GM12864 (cell line): ENCODE results near the gene RSKR.
A peak's percentile ranks its signal among the peaks of the same experiment; 100 is the strongest.
"Not testable (repeated sequence)": the region's sequence is repeated elsewhere in the genome, so short reads cannot be mapped to it uniquely, and the experiment has no call there.

Source experiments
- DNase-seq: peaks from one replicate; pipeline ENCODE4 v3.0.0-alpha.2; 2011; ENCODE audit warnings: low read depth
- H3K4me3 ChIP-seq: 2 replicates; pipeline ENCODE4 v1.5.1; 2011; ENCODE audit warnings: mild to moderate bottlenecking, low read depth, low read length, control low read depth
- TF ChIP-seq, protein P1 (sequence below): IDR thresholded peaks from 2 replicates; pipeline ENCODE4 v1.5.1; 2011; ENCODE audit warnings: low read depth, mild to moderate bottlenecking, moderate library complexity, low read length, control low read depth, inconsistent platforms; ENCODE audit errors: missing control alignments

Gene RSKR, protein sequence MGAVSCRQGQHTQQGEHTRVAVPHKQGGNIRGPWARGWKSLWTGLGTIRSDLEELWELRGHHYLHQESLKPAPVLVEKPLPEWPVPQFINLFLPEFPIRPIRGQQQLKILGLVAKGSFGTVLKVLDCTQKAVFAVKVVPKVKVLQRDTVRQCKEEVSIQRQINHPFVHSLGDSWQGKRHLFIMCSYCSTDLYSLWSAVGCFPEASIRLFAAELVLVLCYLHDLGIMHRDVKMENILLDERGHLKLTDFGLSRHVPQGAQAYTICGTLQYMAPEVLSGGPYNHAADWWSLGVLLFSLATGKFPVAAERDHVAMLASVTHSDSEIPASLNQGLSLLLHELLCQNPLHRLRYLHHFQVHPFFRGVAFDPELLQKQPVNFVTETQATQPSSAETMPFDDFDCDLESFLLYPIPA

DNA sequence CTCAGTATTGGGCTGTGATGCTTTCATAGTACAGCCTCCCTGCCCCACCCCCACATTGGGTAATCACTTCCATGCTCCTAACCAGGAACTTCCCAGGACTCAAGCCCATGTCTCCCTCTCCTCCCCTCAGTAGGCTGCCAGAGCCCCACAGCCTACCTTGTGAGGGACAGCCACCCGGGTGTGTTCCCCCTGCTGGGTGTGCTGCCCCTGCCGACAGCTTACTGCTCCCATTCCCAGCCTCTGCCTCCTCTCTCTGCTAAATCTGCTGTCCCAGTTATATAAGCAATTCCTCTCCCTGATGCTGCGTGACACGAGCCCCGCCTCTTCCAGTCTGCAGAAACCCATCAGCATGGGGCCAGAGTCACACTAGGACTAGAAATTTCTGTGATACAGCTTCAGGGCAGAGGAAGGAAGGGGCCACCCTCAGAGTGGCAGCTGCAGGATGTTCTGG is at the start of gene RSKR:
Gene RSKR, minus strand, starts transcription at position 255 of the 451 bp plus-strand sequence. Its CDS starts 24 bp downstream, at position 231.
- DNase-seq: no peak
- H3K4me3 ChIP-seq: no peak within 1 kb of the TSS
- TF ChIP-seq, protein P1, sequence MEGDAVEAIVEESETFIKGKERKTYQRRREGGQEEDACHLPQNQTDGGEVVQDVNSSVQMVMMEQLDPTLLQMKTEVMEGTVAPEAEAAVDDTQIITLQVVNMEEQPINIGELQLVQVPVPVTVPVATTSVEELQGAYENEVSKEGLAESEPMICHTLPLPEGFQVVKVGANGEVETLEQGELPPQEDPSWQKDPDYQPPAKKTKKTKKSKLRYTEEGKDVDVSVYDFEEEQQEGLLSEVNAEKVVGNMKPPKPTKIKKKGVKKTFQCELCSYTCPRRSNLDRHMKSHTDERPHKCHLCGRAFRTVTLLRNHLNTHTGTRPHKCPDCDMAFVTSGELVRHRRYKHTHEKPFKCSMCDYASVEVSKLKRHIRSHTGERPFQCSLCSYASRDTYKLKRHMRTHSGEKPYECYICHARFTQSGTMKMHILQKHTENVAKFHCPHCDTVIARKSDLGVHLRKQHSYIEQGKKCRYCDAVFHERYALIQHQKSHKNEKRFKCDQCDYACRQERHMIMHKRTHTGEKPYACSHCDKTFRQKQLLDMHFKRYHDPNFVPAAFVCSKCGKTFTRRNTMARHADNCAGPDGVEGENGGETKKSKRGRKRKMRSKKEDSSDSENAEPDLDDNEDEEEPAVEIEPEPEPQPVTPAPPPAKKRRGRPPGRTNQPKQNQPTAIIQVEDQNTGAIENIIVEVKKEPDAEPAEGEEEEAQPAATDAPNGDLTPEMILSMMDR: no peak

DNA sequence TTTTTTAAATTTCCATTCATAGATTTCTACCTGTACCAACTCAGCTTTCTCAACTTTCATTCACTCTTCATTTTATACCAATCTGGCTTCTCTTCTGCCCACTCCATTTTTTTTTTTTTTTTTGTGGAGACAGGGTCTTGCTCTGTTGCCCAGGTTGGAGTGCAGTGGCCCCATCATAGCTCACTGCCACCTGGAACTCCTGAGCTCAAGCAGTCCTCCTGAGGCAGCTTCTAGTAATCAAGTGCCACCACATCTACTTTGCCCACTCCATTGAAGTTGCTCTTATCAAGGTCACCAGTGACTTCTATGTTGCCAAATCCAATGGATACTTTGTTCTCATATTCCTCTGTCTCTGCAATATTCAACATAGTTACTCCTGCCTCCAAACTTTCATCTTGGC is 49.7 kb upstream of the RSKR start:
- DNase-seq: no peak
- peak overlapping the region; percentile 74; the same call in 1 of the 2 replicates for H3K4me3 ChIP-seq
- TF ChIP-seq, protein P1: no peak

DNA sequence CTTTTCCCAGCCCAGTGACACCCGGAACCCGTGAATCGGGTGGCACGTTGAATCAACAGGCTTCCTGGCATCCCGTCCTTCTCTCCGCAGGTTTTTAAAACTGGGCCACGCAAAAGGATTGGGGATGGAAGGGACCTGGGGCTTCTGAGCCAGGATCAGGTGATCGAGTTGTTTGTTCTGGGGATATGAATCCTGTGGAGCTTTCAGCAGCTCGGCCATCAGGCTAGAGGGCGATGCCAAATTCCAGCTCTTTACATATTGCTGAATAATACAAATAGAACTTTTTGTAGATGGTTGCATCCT is 48.5 kb upstream of the RSKR start:
- DNase-seq: no peak
- TF ChIP-seq, protein P1: no peak

DNA sequence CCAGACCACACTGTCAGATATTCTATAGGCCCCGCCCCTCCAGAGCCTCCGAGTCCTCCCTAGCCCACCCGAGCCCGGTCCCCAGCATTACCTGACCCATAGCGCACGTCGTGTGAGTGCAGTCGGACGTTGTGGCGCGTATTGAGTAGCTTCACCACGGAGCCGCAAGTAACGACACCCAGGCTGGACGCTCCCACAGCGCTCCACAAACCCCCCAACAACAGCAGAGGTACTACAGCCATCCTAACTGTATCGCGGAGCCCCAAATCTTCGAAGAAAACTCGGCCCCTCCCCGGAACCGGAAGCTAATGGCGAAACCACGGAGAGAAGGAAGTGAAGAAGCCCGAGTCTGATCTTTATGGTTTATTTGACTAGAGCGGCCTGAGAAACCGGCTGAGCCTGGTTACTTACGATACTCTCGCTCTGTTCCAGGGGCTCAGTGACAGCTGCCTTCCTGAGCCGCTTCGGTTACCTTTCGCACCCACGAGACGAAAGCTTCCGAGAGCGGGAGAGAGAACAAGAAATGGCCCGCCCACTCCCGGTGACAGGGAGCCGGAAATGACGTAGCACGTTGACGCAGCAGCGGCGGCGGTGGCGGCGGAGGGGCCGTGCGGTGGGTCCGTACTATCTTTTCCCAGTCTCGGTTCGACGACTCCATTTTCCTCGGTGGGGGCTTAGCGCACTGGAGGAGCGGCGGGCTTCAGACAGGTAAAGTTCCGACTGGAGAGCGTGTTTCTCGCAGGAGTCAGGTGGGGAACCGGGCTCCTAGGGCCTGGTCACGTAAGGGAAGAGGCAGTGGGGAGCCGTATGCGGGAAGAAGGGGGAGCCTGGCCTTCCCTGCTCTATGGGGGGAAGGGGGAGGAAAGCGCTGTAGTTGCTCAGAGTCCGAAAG is 47.9 kb upstream of the RSKR start, which contains the start of the genes SDF2 and SUPT6H:
Gene SDF2, minus strand, starts transcription at position 272 of the 892 bp plus-strand sequence. Its CDS starts 30 bp downstream, at position 242.
Gene SUPT6H, plus strand, starts transcription at position 571 of the 892 bp plus-strand sequence. CDS start 11,197 bp downstream, outside the sequence.
- DNase-seq: peak; percentile 67
- H3K4me3 ChIP-seq: peak within 1 kb of the TSS; percentile 74
- TF ChIP-seq, protein P1: peak; percentile 29

More for the DNA sequence above, 48.5 kb upstream of the RSKR start:
- peak overlapping the region; percentile 74 for H3K4me3 ChIP-seq

DNA sequence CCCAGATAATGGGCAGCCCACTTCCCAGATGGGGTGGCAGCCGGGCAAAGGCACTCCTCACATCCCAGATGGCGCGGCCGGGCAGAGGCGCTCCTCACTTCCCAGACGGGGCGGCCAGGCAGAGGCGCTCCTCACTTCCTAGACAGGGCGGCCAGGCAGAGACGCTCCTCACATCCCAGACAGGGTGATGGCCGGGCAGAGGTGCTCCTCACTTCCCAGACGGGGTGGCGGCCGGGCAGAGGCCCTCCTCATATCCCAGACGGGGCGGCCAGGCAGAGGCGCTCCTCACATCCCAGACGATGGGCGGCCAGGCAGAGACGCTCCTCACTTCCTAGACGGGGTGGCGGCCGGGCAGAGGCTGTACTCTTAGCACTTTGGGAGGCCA is 45.5 kb upstream of the RSKR start:
- not testable (repeated sequence) for DNase-seq

DNA sequence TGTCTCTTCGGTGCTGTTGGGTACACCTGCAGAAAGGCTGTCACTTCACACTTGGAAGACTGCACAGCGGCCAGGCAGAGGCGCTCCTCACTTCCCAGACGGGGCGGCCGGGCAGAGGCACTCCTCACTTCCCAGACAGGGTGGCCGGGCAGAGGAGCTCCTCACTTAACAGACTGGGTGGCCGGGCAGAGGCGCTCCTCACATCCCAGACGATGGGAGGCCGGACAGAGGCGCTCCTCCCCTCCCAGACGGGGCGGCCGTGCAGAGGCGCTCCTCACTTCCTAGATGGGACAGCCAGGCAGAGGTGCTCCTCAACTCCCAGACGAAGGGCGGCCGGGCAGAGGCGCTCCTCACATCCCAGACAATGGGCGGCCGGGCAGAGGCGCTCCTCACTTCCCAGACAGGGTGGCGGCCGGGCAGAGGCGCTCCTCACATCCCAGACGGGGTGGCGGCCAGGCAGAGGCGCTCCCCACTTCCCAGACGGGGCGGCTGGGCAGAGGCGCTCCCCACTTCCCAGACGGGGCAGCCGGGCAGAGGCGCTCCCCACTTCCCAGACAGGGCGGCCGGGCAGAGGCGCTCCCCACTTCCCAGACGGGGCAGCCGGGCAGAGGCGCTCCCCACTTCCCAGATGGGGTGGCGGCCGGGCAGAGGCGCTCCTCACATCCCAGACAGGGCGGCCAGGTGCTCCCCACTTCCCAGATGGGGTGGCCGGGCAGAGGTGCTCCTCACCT is 44.9 kb upstream of the RSKR start:
- not testable (repeated sequence) for DNase-seq, H3K4me3 ChIP-seq

More for the DNA sequence above, 45.5 kb upstream of the RSKR start:
- H3K4me3 ChIP-seq: not testable (repeated sequence)

DNA sequence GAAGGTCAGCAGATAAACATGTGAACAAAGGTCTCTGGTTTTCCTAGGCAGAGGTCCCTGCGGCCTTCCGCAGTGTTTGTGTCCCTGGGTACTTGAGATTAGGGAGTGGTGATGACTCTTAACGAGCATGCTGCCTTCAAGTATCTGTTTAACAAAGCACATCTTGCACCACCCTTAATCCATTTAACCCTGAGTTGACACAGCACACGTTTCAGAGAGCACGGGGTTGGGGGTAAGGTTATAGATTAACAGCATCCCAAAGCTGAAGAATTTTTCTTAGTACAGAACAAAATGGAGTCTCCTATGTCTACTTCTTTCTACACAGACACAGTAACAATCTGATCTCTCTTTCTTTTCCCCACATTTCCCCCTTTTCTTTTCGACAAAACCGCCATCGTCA is 44.4 kb upstream of the RSKR start:
- not testable (repeated sequence) for DNase-seq, H3K4me3 ChIP-seq

DNA sequence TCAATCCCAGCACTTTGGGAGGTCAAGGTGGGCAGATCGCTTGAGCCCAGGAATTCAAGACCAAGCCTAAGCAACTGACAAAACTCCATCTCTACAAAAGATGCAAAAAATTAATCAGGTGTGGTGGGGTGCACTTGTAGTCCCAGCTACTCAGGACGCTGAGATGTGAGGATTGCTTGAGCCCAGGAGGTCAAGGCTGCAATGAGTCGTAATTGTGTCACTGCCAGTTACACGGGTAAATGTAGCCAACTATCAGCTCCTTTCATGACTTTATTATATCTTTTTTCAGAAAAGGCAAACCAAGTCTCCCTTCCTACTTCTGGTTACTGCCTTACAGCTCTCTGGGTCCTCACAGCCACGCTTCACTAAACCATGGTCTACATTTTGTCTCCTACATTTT is 43.8 kb upstream of the RSKR start:
- no peak for DNase-seq
- TF ChIP-seq, protein P1: no peak
- H3K4me3 ChIP-seq: no peak overlapping the region
